Sigmoid colon (tissue), 7 donors: ENCODE results near the gene SNAP29. TPM values are rescaled to one million over a fixed set of nuclear protein-coding genes. Genes with fewer than 3 reads are reported as not detected.
A peak's percentile ranks its signal among the peaks of the same experiment; 100 is the strongest.

Experiments
- DNase-seq: peaks from one replicate; pipeline ENCODE4 v3.0.0-alpha.2; 2019
- H3K27ac ChIP-seq, 4 donors: fragments of 200-600 bp; sonication (generic); one replicate each; pipeline ENCODE4 v1.5.1; 2016 to 2019; ENCODE audit warnings: mild to moderate bottlenecking in 1 of 4
- H3K27me3 ChIP-seq, 3 donors: fragments of 200-600 bp; sonication (generic); one replicate each; pipeline ENCODE4 v1.5.1; 2019; ENCODE audit warnings: mild to moderate bottlenecking in 1 of 3
- H3K36me3 ChIP-seq, 4 donors: fragments of 200-600 bp; sonication (generic); one replicate each; pipeline ENCODE4 v1.5.1; 2016 to 2019
- H3K4me1 ChIP-seq, 4 donors: fragments of 200-600 bp; sonication (generic); one replicate each; pipeline ENCODE4 v1.5.1; 2017 to 2019
- H3K4me3 ChIP-seq, 4 donors: fragments of 200-600 bp; sonication (generic); one replicate each; pipeline ENCODE4 v1.5.1; 2017 to 2019; ENCODE audit warnings: mild to moderate bottlenecking in 2 of 4, moderate library complexity in 1 of 4
- H3K9me3 ChIP-seq, 4 donors: fragments of 200-600 bp in 3 of 4; sonication (generic) in 3 of 4; one replicate each; pipeline versions ENCODE4 v1.5.1 to v1.6.1; 2013 to 2019
- CTCF ChIP-seq, 4 experiments: fragments of 450-650 bp in 3 of 4; fragments of 200-600 bp in 1 of 4; IDR thresholded peaks; one replicate each; pipeline ENCODE4 v1.5.1; 2016 to 2019; ENCODE audit warnings: antibody characterized with exemption in 4 of 4, mild to moderate bottlenecking in 3 of 4, moderate library complexity in 2 of 4
- EP300 ChIP-seq, 4 donors: sonication (generic); formaldehyde crosslinking; IDR thresholded peaks; one replicate each; pipeline ENCODE4 v1.6.1; 2017; ENCODE audit warnings: antibody characterized with exemption in 4 of 4
- POLR2A ChIP-seq, 2 donors: fragments of 450-650 bp; IDR thresholded peaks; one replicate each; pipeline ENCODE4 v1.6.1; 2016; ENCODE audit warnings: antibody characterized with exemption in 2 of 2, mild to moderate bottlenecking in 2 of 2, moderate library complexity in 2 of 2
- POLR2AphosphoS5 ChIP-seq, 4 donors: sonication (generic); formaldehyde crosslinking; IDR thresholded peaks; one replicate each; pipeline ENCODE4 v1.6.1; 2017; ENCODE audit warnings: antibody characterized with exemption in 4 of 4
- WGBS, 2 donors: extraction: QIAGEN DNeasy Blood & Tissue Kit; methylation state at CpG; one replicate each; pipeline ENCODE4 v1.1.7; 2013; 5-methylcytosine and 5-hydroxymethylcytosine counted together
- intact Hi-C: fragments of 100-400 bp; cut with DNase I; formaldehyde crosslinking; loops from one replicate; pipeline ENCODE4 v1.15.1; 2023
- polyA plus RNA-seq, 3 donors: library from polyadenylated mRNA; stranded (reverse); fragments of 200-250 nt; gene quantifications; one replicate each; pipeline ENCODE4 v1.2.3, GENCODE V29; 2013
- total RNA-seq, 4 donors: library from RNA; depleted of rRNA; stranded (reverse); fragments of >200 nt; gene quantifications; one replicate each; pipeline ENCODE4 v1.1.0, GENCODE V29; 2016
- donor health status: healthy with polysubstance abuse.
- donor health status: Bipolar disorder and iron deficiency.
- donor health status: healthy.

The SNAP29 gene
- total and polyA plus RNA-seq, 7 donors, result 16.2 to 25.5 (median 20.6) TPM

GRCh38 chr22:20857838-20858614 lies 781 bp upstream of the SNAP29 start:
- Histone ChIP-seq H3K27me3 (no peaks in the 10 kb centered on the region), H3K4me3 (peak overlapping the region; percentile 65 to 97 (median 74)), H3K36me3 (no peaks in the 10 kb centered on the region), H3K27ac (peak overlapping the region; percentile 90 to 97 (median 93)), H3K4me1 (peaks cover 0 to 42% (median 38%) of the 10 kb centered on the region in 4 donors), H3K9me3 (no peaks in the 10 kb centered on the region)
- WGBS, 2 donors, result 1 to 2% methylated on average over 38 of the region's 38 CpGs
- TF ChIP-seq POLR2A (IDR thresholded peaks at IDR 0.05) (no peak), CTCF (IDR thresholded peaks at IDR 0.05) (no peak), EP300 (IDR thresholded peaks at IDR 0.05) (no peak), POLR2AphosphoS5 (IDR thresholded peaks at IDR 0.05) (no peak)
- intact Hi-C loops, result loop anchor here (2.0 kb wide), 1 partner anchor 143 kb away; no protein-coding TSS in a partner anchor
- peak; percentile 95 for DNase-seq

- Histone ChIP-seq H3K36me3 (peaks cover 0 to 10% (median 0%) of the 10 kb centered on the region in 4 donors), H3K27me3 (no peaks in the 10 kb centered on the region), H3K4me1 (peaks cover 0 to 42% (median 37%) of the 10 kb centered on the region in 4 donors), H3K9me3 (no peaks in the 10 kb centered on the region), H3K27ac (peak overlapping the region; percentile 90 to 97 (median 93)), H3K4me3 (peak overlapping the region; percentile 65 to 97 (median 82))
- WGBS, 2 donors, result 20 to 41% methylated on average over 8 of the region's 8 CpGs
- intact Hi-C loops, result loop anchor here (2.0 kb wide), 1 partner anchor 141 kb away; no protein-coding TSS in a partner anchor
- TF ChIP-seq POLR2A (IDR thresholded peaks at IDR 0.05) (no peak), EP300 (IDR thresholded peaks at IDR 0.05) (no peak), POLR2AphosphoS5 (IDR thresholded peaks at IDR 0.05) (no peak), CTCF (IDR thresholded peaks at IDR 0.05) (no peak)
- no peak for DNase-seq
Observed at GRCh38 chr22:20859615-20860014, 808 bp downstream of the SNAP29 start.

- TF ChIP-seq POLR2A (IDR thresholded peaks at IDR 0.05), result no peak
- no peak for TF ChIP-seq EP300 (IDR thresholded peaks at IDR 0.05)
- TF ChIP-seq POLR2AphosphoS5 (IDR thresholded peaks at IDR 0.05), result no peak
- TF ChIP-seq CTCF (IDR thresholded peaks at IDR 0.05), result no peak
- WGBS, 2 donors, result 97 to 98% methylated on average over 2 of the region's 2 CpGs
- no peak for DNase-seq
- Histone ChIP-seq H3K27me3 (no peaks in the 10 kb centered on the region), H3K4me3 (no peak overlapping the region), H3K9me3 (no peaks in the 10 kb centered on the region), H3K36me3 (peaks cover 0 to 12% (median 0%) of the 10 kb centered on the region in 4 donors), H3K4me1 (peaks cover 0 to 30% (median 27%) of the 10 kb centered on the region in 4 donors), H3K27ac (no peak overlapping the region)
- intact Hi-C loops, result no loop called here
Observed at GRCh38 chr22:20862540-20862939, 3.7 kb downstream of the SNAP29 start.

GRCh38 chr22:20863366-20863765 lies 4.6 kb downstream of the SNAP29 start:
- Histone ChIP-seq H3K4me3 (no peak overlapping the region), H3K36me3 (peaks cover 0 to 12% (median 0%) of the 10 kb centered on the region in 4 donors), H3K27ac (no peak overlapping the region), H3K4me1 (peaks cover 0 to 33% (median 24%) of the 10 kb centered on the region in 4 donors), H3K27me3 (no peaks in the 10 kb centered on the region), H3K9me3 (no peaks in the 10 kb centered on the region)
- WGBS, 2 donors, result 85 to 94% methylated on average over 4 of the region's 4 CpGs
- TF ChIP-seq CTCF (IDR thresholded peaks at IDR 0.05), result no peak
- TF ChIP-seq POLR2AphosphoS5 (IDR thresholded peaks at IDR 0.05), result no peak
- no peak for TF ChIP-seq EP300 (IDR thresholded peaks at IDR 0.05)
- TF ChIP-seq POLR2A (IDR thresholded peaks at IDR 0.05), result no peak
- no peak for DNase-seq
- intact Hi-C loops, result no loop called here
